OCI-LY3 (cell line): ENCODE results near the gene PGGHG.
"Not testable (repeated sequence)": the region's sequence is repeated elsewhere in the genome, so short reads cannot be mapped to it uniquely, and the experiment has no call there.

Experiments
- H2AFZ ChIP-seq: fragments of 200-600, 300-600 bp; shearing (Covaris generic); 2 replicates; pipeline ENCODE4 v1.6.0; 2014; ENCODE audit warnings: antibody characterized with exemption, low read depth, low read length
- H3K27ac ChIP-seq: fragments of 200-600, 300-600 bp; sonication (generic); 2 replicates; pipeline ENCODE4 v1.5.1; 2014; ENCODE audit warnings: mild to moderate bottlenecking, low read length, moderate library complexity, mixed read lengths
- H3K27me3 ChIP-seq: fragments of 200-600, 300-600 bp; sonication (generic); 2 replicates; pipeline ENCODE4 v1.6.1; 2014; ENCODE audit warnings: low read depth, low read length, mixed read lengths
- H3K36me3 ChIP-seq: fragments of 200-600, 300-600 bp; sonication (generic); replicated peaks from 2 replicates; pipeline ENCODE3; 2014; ENCODE audit warnings: low read depth, low read length, mixed read lengths
- H3K4me1 ChIP-seq: fragments of 300-600, 200-600 bp; sonication (generic); 2 replicates; pipeline ENCODE4 v1.6.1; 2014; ENCODE audit warnings: low read length, mixed read lengths
- H3K4me2 ChIP-seq: fragments of 200-600, 300-600 bp; sonication (generic); 2 replicates; pipeline ENCODE4 v1.6.1; 2014; ENCODE audit warnings: low read length, mixed read lengths
- H3K4me3 ChIP-seq: fragments of 300-600, 200-600 bp; sonication (generic); 2 replicates; pipeline ENCODE4 v1.5.1; 2014; ENCODE audit warnings: antibody characterized with exemption, mild to moderate bottlenecking, low read length, moderate library complexity
- H3K79me2 ChIP-seq: fragments of 300-600, 200-600 bp; shearing (Covaris generic); 2 replicates; pipeline ENCODE4 v1.6.1; 2014; ENCODE audit warnings: mild to moderate bottlenecking, low read length, mixed read lengths
- H3K9ac ChIP-seq: fragments of 300-600, 200-600 bp; shearing (Covaris generic); 2 replicates; pipeline ENCODE4 v1.6.0; 2014; ENCODE audit warnings: mild to moderate bottlenecking, low read length, moderate library complexity
- H3K9me3 ChIP-seq: fragments of 200-600, 300-600 bp; shearing (Covaris generic); 2 replicates; pipeline ENCODE4 v1.6.1; 2014; ENCODE audit warnings: low read length, mixed read lengths; ENCODE audit not compliant: insufficient read depth
- H4K20me1 ChIP-seq: fragments of 200-600, 300-600 bp; sonication (generic); 2 replicates; pipeline ENCODE4 v1.6.1; 2016; ENCODE audit warnings: low read length, mixed read lengths; ENCODE audit not compliant: insufficient read depth
- EZH2phosphoT487 ChIP-seq: fragments of 200-600 bp; shearing (Covaris generic); IDR thresholded peaks from 2 replicates; pipeline ENCODE4 v1.6.1; 2018; ENCODE audit warnings: antibody characterized with exemption, mixed run types, low read depth
- TF ChIP-seq, protein P1 (sequence below): fragments of 200-600, 300-600 bp; sonication (generic); IDR thresholded peaks from 2 replicates; pipeline ENCODE4 v1.5.1; 2014; ENCODE audit warnings: antibody characterized with exemption, low read length, low read depth

The PGGHG gene

DNA sequence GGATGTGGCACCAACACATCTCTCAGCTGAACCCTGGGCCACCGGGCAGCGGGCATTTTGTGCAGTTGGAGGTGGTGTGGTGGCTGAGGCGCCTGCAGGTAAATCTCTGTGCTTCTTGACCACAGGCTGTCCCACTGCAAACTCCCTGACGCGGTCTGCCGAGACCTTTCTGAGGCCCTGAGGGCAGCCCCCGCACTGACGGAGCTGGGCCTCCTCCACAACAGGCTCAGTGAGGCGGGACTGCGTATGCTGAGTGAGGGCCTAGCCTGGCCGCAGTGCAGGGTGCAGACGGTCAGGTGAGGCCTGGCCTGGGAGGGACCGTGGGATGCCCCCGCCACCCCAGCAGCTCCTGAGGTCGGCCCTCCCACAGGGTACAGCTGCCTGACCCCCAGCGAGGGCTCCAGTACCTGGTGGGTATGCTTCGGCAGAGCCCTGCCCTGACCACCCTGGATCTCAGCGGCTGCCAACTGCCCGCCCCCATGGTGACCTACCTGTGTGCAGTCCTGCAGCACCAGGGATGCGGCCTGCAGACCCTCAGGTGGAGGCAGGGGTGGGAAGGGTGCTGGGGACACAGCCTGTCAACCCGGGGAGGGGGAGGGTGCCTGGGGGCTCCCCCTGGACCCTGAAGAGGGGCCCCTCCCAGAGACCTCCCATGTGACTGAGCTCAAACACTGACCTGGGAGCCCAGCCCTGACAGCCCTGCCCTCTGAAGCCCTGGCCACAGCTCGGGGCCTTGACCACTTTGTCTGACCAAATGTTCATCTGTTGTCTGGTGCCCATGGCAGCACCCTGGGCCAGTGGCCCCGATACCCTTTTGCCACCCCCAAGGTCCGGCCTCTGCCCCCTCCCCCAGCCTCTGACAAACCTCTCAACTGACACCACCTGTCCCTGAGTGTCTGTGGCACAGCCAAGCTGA, 4.6 kb upstream of the PGGHG start:
- H2AFZ ChIP-seq = no peak overlapping the region
- peaks cover 9% of the 10 kb centered on the region; the same call in 1 of the 2 replicates for H3K27me3 ChIP-seq
- no peaks in the 10 kb centered on the region for H4K20me1 ChIP-seq
- no peak overlapping the region for H3K9ac ChIP-seq
- no peak overlapping the region for H3K27ac ChIP-seq
- TF ChIP-seq, protein P1, sequence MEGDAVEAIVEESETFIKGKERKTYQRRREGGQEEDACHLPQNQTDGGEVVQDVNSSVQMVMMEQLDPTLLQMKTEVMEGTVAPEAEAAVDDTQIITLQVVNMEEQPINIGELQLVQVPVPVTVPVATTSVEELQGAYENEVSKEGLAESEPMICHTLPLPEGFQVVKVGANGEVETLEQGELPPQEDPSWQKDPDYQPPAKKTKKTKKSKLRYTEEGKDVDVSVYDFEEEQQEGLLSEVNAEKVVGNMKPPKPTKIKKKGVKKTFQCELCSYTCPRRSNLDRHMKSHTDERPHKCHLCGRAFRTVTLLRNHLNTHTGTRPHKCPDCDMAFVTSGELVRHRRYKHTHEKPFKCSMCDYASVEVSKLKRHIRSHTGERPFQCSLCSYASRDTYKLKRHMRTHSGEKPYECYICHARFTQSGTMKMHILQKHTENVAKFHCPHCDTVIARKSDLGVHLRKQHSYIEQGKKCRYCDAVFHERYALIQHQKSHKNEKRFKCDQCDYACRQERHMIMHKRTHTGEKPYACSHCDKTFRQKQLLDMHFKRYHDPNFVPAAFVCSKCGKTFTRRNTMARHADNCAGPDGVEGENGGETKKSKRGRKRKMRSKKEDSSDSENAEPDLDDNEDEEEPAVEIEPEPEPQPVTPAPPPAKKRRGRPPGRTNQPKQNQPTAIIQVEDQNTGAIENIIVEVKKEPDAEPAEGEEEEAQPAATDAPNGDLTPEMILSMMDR = no peak
- no peak for TF ChIP-seq EZH2phosphoT487
- no peak overlapping the region for H3K4me3 ChIP-seq
- H3K4me1 ChIP-seq = peaks cover 6% of the 10 kb centered on the region
- no peak overlapping the region for H3K4me2 ChIP-seq
- no peaks in the 10 kb centered on the region for H3K36me3 ChIP-seq
- H3K79me2 ChIP-seq = no peaks in the 10 kb centered on the region
- no peaks in the 10 kb centered on the region for H3K9me3 ChIP-seq

DNA sequence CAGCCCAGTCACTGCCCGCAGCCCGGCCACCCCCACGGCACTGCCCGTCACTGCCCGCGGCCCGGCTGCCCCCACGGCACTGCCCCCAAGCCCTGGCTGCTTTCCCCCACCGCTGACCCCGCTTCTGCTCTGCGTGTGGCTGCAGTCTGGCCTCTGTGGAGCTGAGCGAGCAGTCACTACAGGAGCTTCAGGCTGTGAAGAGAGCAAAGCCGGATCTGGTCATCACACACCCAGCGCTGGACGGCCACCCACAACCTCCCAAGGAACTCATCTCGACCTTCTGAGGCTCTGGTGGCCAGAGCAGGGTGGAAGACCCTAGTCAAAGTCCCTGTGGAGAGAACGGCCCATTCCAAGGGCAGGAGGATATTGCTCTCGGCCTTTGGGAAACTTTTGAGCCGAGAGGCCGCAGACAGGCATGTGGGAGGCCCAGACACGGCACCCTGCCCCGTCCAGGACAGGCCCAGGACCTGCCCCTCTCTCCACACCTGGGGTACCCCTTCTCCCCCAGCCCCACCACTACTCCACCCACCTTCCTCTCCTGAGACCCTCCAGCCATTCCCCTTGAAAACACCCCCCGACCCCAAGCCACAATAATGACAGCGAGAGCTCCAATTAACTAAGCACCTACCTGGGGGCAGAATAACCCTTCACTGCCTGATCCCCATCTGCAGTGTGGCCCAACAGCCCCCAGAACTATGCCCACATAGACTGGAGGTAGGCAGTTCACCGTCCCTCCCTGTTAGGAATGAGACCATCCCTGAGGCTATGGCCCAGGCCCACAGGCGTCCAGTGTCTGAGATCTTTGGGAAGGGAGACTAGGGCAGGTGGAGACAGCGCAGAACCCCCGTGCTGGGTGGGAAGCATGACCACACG, 3.7 kb upstream of the PGGHG start:
- Histone ChIP-seq H3K36me3 (no peaks in the 10 kb centered on the region), H3K27ac (no peak overlapping the region), H4K20me1 (no peaks in the 10 kb centered on the region), H3K9me3 (no peaks in the 10 kb centered on the region), H3K9ac (no peak overlapping the region), H2AFZ (no peak overlapping the region), H3K27me3 (peaks cover 9% of the 10 kb centered on the region; the same call in 1 of the 2 replicates), H3K4me1 (peaks cover 12% of the 10 kb centered on the region), H3K79me2 (no peaks in the 10 kb centered on the region; the same call in 1 of the 2 replicates), H3K4me3 (no peak overlapping the region), H3K4me2 (no peak overlapping the region)
- TF ChIP-seq, protein P1 = no peak
- no peak for TF ChIP-seq EZH2phosphoT487

DNA sequence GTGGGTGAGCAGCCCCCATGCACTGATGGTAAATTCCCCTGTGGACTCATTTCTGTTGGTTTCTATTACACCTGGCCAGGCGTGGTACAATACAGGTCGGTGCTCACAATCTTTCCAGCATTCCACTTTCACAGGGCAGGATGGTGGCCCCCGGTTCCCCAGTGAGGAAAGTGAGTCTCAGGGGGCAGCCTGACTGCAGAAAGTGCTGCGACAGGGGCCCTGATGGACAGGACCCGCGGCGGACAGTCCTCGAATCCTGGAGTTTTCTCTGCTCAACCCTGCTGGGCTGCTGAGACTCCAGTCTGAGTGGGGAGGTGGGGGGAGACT, 3.1 kb upstream of the PGGHG start:
- Histone ChIP-seq H4K20me1 (no peaks in the 10 kb centered on the region), H3K9ac (no peak overlapping the region), H3K4me1 (peaks cover 12% of the 10 kb centered on the region), H3K27me3 (peaks cover 9% of the 10 kb centered on the region; the same call in 1 of the 2 replicates), H3K9me3 (no peaks in the 10 kb centered on the region), H3K79me2 (no peaks in the 10 kb centered on the region; the same call in 1 of the 2 replicates), H2AFZ (no peak overlapping the region), H3K27ac (no peak overlapping the region), H3K36me3 (peaks cover under 1% of the 10 kb centered on the region), H3K4me2 (no peak overlapping the region), H3K4me3 (no peak overlapping the region)
- TF ChIP-seq, protein P1 = no peak
- no peak for TF ChIP-seq EZH2phosphoT487

DNA sequence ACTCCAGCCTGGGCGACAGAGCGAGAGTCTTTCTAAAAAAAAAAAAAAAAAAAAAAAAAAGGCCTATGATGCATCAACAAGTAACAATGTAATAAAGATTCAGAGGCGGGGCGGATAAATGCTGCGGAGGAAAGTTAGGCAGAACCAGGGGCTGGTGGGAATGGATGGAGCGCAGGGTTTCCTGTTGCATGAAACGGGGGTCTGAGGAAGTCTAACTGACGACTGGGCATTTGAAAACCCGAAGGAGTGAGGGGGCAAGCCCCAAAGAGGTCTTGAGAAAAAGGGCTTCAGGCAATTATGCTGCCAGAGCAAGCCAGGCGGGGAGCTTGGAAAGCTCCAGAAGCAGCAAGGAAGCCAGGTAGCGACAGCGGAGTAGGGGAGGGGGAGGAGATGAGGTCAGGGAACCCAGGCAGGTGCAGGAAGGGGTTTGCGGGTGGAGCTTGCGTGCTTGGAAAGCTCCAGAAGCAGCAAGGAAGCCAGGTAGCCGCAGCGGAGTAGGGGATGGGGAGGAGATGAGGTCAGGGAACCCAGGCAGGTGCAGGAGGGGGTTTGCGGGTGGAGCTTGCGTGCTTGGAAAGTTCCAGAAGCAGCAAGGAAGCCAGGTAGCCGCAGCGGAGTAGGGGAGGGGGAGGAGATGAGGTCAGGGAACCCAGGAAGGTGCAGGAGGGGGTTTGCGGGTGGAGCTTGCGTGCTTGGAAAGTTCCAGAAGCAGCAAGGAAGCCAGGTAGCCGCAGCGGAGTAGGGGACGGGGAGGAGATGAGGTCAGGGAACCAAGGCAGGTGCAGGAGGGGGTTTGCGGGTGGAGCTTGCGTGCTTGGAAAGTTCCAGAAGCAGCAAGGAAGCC, 1.7 kb upstream of the PGGHG start:
- not testable (repeated sequence) for H3K27ac ChIP-seq, H4K20me1 ChIP-seq, H3K9me3 ChIP-seq, H3K36me3 ChIP-seq, H3K4me2 ChIP-seq, H3K9ac ChIP-seq, H3K79me2 ChIP-seq, H3K27me3 ChIP-seq, H3K4me3 ChIP-seq, H2AFZ ChIP-seq
- peaks cover 12% of the 10 kb centered on the region for H3K4me1 ChIP-seq
